HG02884 (cell line): ENCODE measurements around the gene ZIC5.

Experiments used
- ATAC-seq: cut with Tn5 transposase; IDR thresholded peaks from one replicate; pipeline ENCODE4 v1.9.1; 2021; ENCODE audit warnings: mild to moderate bottlenecking, moderate library complexity; ENCODE audit not compliant: unreplicated experiment

Gene ZIC5

DNA sequence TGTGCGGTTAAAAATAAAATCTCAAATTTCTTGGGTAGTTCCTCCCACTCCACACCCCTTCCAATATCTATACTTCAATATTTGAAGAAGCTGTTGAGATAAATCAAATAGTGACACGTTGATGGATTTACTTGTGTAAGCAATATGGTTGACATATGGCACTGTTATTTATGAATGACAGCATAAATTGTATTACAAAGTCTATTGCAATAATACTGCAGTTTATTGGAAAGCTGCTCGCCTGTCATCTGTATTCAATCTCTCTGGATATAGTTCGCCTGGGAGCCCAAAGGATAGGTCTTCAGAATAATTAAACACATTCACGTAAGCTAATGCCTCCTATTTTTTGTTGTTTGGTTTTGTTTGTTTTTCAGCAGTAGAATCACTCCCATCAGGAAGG lies 5.0 kb upstream of the ZIC5 start:
- ATAC-seq = no peak

DNA sequence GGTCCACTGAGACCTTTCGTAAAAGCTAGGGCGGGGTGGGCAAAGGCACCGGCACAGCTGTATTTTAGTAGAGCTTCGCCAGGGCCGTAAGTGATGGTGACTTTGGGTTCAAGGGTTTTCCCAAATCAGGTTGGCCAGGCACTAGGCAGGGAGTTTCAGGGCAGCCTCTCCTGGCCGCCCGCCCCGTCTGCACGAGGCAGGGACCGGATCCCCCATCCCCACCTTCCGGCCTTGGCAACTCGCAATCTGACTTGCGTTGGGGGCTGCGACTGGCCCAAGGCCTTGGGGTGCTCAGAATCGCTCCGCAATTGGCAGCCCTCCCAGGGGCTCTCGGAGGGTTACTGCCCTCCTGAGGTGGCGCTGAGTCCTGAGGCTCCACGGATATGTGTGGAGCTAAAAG lies 4.1 kb upstream of the ZIC5 start:
- no peak for ATAC-seq

DNA sequence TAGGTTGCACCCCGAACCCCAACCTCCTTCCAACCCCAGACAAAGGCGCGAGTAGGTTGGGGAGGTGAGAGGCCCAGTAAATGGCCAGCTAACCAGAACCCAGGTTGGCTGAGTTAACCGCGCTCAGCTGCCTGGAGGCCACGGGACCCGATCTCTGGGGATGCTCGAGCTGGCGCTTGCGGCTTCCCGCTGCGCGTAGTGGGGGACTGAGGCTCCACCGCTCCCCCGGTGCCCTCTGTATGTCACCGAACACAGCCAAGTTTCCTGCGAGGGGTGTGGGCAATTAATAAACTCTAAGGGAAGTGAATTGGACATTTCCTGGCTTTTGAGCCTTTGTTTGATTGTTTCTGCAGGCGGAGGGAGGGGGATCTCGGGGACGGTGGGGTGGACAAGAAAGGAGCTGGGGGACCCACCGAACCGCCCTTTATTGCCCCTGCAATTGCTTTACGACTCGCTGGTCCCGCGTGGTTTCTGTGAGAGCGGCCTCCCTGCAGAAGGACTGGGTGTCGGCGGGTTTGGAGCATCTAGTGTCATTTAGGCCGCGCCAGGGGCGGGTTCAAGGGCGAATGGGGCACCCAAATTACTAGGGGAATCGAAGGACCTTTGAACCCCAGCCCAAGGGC lies 3.5 kb upstream of the ZIC5 start:
- ATAC-seq = no peak

DNA sequence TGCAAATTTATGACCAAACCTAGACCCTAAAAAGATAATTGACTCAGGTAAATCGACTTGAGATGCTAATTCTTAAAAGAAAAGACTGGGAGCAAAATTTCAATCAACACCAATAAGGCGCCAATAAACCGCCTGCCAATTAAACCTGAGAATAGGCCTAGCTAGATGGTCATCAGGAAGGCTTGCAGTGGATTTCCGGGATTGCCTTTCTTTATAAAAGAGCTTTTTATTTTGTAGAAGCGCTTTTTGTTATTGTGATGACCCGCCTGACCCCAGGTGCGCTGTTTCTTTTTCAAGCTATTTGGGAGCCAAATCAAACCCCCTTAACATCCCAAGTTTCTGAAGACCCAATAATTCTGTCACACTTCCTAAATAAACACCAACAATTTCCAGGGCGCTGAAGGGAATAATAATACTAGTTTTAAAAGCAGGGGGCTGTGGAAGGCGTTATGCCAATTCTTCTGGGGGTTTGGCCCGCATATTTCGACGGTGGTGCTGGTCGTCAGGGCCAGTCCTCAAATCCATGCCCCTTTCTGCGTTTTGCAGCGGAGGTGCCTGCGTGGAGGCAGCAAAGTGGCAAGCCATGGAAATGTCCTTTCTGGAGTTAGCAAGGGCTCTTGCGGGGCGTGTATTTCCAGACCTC lies 2.9 kb upstream of the ZIC5 start:
- no peak for ATAC-seq

DNA sequence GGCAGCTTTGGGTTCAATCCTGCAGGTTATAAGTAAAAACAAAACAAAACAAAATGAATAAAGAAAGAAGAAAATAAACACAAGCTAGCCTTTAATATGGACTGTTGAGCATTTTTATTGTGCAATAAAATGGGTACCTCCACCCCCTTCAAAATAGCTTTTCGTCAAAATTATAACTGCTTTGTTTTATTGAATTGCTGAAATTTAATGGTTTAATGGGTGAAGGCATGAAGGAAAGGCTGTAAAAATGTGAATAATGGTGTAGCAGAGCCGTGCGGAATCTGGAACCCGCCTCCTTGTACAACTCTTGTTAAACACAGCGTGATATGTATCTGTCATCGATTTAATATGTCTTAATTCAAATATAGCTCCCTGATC lies 2.2 kb upstream of the ZIC5 start:
- ATAC-seq = no peak

DNA sequence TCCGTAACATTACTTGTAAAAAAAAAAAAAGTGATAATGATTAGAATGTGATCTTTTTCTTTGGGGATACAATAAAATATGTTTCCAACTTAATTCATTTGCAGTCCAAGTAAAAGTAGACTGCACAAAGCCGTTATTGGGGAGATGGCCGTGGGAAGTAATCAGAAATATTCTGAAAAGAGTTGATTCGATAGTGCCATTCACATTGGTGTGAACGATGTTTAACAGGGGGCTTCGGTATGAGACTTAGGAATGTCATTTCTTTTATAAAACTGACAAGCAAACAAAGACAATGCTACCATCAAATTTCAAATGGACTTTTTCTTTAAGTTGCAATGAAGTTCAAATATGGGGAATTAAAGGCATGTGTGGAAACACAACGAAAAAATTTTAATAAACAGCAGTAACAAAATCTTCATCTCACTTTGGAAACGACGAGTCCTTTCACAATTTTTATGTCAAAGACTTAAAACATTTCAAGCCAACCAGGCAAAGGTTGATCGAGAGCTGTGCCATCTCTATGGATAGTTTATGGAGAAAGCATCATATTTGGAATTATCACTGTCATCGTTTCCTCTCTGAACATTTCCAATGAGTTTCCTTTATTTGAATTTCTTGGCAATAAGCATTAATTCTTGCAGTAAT lies 1.7 kb upstream of the ZIC5 start:
- ATAC-seq = no peak

DNA sequence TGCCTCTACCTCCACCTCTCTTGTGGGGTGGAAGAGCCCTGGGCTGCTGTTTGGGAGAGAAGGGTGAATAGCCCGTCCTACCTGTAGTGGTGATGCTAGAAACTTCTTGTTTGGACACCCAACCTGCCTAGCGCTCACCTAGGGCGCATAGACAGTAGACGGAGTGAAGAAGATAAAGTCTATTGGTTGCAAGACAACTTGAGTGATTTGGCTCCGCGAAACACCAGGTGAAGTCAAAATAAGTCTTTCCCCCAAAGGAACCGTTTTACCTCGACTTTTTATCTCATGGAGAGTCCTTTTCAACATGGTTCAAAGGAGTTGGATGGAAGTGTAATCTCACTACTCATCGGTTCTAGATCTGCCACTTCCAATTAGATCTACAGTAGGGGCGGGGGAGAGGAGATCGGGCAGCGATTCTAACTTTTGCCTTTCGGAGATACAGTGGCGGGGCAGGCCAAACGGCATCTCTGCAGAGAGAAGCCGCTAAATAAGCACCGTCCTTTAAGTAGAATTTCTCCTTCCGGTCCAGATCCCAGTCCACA lies 694 bp upstream of the ZIC5 start:
- no peak for ATAC-seq

DNA sequence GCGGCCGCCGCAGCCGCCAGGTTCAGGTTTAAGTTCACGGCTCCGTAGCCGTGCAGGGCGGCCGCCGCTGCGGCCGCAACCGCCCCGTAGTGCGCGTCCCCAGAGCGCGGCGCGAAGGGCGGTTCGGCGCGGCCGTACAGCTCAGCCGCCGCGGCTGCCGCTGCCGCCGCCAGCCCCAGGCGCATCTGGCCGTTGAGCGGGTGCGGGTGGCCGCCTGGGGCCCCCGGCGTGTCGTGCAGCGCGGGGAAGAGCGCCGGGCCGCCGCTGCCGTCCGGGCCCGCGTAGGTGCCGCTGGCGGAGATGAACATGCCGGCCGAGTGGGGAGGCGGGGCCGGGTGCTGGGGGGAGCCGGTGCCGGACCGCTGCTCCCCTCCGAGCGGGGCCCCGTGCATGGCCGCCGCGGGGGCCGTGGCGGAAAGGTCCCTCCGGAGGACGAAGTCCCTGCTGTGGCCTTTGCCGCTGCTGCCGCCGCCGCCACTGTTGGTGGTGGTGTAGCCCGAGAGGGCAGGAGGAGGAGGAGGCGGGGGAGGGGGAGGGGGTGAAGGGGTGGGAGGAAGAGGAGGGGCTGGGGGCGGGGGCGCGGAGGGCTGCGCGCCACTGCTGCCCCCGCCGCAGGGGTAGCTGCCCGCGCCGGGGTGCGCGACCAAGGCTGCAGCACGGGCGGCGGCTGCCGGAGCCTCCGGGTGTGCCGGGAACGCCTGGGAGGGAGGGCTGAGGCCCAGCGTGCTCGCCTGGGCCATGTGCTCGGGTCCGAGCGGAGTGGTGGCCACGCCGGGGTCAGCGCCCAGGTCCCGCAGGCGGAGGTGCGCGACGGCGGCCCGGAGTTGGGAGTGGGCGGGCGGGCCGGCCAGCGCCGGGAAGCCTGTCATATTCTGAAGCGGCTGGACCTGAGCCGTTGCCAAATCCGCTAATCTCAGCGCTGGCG lies 654 bp downstream of the ZIC5 start:
- ATAC-seq = no peak

DNA sequence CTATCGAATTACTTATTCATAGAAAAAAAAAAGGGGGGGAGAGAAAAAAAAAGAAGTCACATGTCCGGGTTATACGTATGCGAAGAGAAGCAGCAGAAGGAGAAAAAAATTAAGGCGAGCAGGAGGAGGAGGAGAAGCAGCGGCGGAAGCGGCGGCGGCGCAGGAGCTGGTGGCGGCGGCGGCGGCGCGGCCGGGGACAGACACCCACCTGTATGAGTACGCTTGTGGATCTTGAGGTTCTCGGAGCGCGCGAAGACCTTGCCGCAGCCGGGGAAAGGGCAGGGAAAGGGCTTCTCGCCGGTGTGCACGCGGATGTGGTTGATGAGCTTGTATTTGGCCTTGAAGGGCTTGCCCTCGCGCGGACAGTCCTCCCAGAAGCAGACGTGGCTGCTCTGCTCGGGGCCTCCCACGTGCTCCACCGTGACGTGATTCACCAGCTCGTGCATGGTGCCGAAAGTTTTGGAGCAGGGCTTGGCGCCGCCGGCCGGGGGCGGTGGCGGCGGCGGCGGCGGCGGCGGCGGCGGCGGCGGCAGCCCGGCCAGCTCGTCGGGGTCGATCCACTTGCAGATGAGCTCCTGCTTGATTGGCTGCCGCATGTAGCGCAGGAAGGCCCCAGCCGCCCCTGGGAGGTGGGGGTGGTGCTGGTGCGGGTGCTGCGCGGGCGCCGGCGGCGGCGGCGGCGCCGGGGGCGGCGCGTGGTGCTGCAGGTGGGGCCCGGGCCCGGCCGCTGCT lies 1.5 kb downstream of the ZIC5 start:
- no peak for ATAC-seq

DNA sequence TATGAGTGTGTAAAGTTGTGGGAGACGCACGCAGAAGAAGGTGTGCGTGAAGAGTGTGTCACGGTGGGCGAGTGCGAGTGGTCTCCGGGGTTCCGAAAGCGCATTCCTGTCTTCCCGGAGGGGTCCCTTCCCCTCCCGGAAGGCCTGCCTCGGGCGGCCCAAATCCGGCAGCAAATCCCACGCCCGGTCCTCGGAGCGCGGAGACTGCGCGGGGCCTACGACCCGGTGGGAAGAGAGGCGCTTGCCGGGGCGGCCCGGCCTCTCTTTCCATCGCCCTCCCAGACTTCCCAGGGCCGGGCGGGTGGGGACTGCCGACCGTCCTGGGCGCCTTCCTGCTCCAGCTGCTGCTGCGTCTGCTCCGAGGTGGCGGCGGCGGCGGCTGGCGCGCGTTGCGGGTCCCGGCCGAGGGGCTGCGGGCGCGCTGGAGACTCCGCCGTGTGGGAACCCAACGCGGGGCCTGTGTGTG lies 2.1 kb downstream of the ZIC5 start:
- no peak for ATAC-seq

DNA sequence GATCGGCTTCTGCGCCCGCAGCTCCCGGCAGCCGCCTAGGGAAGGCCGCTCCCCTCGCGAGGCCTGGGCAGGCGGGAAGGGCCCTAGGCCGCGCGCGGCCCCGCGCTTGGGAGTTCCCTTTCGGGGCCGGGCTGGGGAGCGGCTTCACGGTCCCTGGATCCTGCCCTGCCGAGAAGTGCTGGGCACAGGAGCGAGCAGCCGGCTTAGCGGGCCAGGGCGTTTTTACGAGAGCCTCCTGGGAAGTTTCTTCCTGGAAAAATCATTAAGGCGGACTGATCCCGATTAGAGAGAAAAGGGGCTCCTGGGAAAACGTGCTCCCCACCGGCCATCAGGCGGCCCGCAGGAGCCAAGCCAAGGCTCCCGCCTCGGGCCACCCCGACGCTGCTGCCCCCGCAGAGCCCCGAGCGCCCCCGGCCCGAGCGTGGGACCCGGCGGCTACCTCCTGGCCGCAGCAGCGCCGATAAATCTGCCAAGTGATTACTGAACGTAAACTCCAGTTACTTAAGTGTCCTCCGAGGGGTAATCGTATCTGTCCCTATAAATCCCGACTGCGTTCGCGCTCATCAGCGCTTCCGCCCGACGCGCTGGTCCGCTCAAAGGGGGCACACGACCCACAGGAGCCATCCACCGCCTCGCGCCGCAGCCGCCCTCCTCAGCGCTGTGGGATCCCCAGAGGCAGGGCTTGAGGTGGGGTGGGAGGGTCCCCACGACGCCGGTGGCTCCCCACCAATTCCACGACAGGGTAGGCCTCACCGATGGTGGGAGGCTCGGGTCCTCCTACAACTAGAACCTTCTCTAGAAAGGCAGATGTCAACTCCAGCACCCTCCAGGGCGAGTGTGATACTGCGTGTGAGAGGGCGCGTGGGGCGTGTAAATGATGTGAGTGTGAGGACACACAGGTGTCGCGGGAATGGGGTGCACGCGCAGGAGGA lies 2.8 kb downstream of the ZIC5 start:
- ATAC-seq = no peak

DNA sequence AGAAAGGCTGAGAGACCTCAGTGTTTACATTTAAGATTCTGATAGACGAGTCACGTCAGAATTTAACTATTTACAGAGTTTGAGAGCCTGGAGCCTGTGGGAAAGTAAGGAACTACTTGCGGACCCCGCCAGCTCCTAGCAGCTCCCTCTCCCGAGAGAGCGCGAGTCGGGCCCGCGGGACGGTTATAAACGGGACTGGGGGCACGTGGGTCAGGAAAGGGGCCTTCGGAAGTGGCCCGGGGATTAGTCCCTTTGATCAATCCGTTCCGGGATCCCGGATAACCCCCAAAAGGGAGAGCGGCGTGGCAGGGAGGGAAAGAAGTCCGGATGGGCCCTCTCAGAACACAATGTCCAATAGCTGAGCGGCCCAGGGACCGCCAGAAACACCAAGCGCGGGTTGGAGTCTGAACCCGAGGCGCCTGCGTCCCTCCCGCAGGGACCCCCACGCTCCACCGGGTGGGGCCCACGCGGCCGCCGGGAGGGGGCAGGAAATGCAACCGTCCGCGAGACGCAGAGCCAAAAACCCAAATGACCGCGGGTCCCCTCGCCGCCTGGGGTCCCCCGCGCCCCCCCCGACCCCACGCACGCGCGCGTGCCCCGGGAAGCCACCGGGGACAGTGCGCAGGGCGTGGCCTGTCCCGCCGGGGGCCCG lies 3.6 kb downstream of the ZIC5 start:
- no peak for ATAC-seq

DNA sequence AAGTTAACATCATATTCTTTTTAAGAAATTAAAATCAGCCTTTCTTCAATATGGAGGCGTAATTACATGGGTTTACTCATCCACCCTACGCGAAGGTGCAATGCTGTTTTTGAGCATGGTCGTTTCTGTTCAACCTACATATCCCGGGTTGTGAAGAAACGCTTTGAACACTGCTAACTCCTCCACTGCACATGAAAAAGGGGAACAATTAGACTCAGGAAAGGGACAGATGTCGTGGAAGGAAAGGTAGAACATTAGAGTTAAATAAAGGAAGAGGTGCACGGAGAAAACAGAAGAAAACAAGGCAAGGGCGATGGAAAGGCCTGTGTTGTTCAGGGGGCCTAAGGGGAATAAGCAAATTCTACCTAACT lies 4.1 kb downstream of the ZIC5 start:
- ATAC-seq = no peak

DNA sequence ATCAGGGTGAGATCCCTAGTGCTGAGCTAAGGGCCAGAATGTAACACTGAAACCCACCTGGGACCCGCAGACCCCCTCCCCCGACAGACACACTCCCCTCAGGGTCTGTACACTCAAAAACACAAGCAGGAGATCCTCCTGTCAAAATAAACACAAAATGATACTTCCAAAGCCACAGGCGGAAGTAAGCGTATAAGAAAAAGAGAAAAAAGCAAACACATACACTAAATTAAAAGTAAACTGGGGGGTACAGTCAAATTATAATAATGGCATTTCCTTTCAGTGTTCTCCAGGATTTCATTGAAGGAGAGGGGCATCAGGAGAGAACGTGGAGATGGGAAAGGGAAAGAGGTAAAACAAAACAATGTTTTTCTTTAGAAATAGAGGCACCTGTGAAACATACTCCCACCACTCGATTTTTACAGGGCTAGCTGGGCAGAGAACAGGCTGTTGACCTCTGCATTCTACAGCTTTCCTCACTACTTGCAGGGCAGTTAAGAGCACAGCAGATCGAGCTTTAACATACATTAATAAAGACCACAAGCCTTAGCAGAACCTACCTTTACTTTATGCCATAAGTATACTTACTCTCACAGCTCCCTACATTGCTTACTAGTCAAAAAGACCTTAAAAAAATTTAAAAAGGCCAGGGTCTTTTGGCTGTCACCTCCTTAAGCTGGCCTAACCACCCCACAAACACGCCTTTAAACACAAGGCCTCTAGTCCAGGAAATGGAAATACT lies 5.3 kb downstream of the ZIC5 start:
- no peak for ATAC-seq

DNA sequence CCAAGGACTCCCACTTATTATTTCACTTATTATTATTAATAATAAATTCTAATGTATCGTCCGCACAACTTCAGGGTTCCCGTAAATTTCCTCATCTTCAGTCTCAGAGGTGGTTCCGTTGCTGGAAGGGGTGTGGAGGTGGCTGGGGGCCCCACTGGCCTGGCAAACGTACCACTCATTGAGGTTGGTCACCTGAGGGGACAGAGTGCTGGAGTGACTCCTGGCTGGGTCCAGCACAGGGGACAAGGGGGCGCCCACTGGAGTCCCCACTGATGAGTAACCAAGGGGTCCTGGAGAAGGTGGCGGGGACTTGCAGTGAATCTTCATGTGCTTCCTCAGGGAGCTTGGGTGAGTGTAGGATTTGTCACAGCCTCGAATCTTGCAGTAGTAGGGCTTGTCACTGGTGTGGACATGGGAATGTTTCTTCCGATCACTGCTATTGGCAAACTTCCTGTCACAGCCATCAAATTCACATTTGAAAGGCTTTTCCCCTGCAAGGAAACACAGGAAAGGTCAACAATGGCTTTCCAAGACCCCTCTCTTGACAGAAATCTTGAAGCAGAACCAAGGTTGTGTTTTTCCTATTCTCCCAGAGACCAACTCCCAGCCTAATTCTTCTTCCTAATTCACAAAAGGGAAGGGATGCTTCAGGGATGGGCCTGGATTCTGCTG lies 6.1 kb downstream of the ZIC5 start:
- no peak for ATAC-seq

DNA sequence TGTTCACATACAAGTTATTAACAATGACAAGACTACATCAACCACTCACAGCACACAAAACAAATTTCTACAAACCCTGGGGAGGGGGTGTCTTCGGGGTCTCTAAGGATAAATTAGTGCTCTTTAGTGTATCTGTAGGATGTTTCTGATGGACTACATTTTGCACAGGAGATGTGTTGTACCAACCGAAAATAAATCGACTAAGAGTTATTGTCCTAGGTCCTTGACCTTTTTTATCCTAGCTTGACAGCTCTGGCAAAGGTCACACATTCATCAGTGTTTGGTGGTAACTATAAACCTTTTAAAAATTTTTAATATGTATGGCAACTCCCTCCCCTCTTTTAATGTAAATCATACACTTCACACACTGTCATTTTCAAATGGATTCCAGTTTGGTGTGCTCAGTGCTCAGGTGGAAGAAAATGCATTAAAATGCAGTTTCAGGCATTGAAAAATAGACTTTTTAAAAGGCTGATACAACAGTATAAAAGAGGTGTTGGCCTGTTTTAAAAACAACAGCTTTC lies 7.7 kb downstream of the ZIC5 start:
- ATAC-seq = no peak

DNA sequence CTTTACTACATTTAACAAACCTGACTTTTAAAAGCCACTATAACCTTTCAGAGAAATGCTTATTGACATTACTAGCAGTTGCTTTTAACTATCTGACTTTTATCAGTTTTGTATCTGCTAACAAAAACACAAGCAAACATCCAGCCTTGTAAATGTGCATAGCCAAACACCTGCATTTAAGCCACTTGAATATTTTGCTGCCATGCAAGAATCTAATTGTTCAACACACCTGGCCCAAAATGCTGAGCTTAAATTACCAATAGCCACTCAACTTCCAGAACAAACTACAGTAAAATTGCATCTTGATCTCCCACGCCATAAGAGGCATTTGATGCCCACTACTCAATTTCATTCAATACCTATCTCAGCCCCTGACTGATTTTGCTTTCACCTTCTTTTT lies 9.3 kb downstream of the ZIC5 start:
- ATAC-seq = no peak

DNA sequence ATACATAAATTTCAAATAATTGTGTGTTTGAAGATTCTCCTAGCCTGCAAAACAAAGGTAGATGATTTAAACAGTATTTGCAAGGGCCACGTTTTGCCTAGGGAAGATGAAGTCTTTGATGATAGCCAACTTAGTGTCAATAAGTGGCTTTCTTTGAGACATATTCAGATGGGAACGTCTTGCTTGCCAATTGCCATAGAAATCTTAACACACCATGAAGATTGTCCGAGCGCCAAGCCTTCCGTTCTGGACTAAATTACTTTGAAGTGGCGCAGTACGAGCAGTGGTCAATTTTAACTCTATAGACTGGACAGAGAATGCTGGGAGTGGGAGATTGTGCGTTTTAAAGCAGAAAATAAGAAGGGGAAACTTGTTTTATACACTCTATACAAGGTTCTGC lies 9.9 kb downstream of the ZIC5 start:
- no peak for ATAC-seq
